IMR-90 (cell line): Measurements from ENCODE around the gene TENM4. TPM values are rescaled to one million over a fixed set of nuclear protein-coding genes. Genes with fewer than 3 reads are reported as not detected.

Experiments
- ATAC-seq: fragments of 200-7000 bp; cut with Tn5 transposase; 2 replicates; pipeline ENCODE4 v1.9.1; 2020; ENCODE audit warnings: low read depth, mild to moderate bottlenecking, moderate library complexity
- BruUV-seq: library from RNA; stranded (reverse); fragments of 400-500 nt; replicated peaks from 2 replicates; lab custom pipeline; 2021; lab: Mats Ljungman, UMichigan
- CTCF ChIA-PET: fragments of 300-600 bp; formaldehyde crosslinking; extraction: SDS; loops from one replicate; lab custom pipeline; 2021; ENCODE audit warnings: antibody characterized with exemption; lab: Yijun Ruan, JAX
- POLR2A ChIA-PET: fragments of 300-600 bp; sonication (Branson Sonifier 250); formaldehyde crosslinking; loops from one replicate; lab custom pipeline; 2022; ENCODE audit warnings: antibody characterized with exemption; ENCODE audit not compliant: unreplicated experiment; lab: Charles Lee
- DNase-seq: peaks from one replicate; pipeline ENCODE4 v3.0.0; 2013
- H2AFZ ChIP-seq: replicated peaks from 2 replicates; pipeline ENCODE3; 2013; ENCODE audit warnings: low read length, mild to moderate bottlenecking; ENCODE audit not compliant: poor library complexity
- H2AK5ac ChIP-seq: 2 replicates; pipeline ENCODE4 v1.6.1; 2013; ENCODE audit warnings: low read depth, low read length, inconsistent platforms
- H2AK9ac ChIP-seq: replicated peaks from 2 replicates; pipeline ENCODE3; 2013; ENCODE audit warnings: mild to moderate bottlenecking, low read depth, low read length, moderate library complexity; ENCODE audit not compliant: poor library complexity
- H2BK120ac ChIP-seq: 2 replicates; pipeline ENCODE4 v1.6.1; 2013; ENCODE audit warnings: low read depth, low read length, inconsistent platforms
- H2BK15ac ChIP-seq: 3 replicates; pipeline ENCODE4 v1.6.1; 2013; ENCODE audit warnings: low read depth, low read length, inconsistent platforms
- H2BK20ac ChIP-seq: 2 replicates; pipeline ENCODE4 v1.6.1; 2013; ENCODE audit warnings: low read depth, mild to moderate bottlenecking, inconsistent platforms, low read length, moderate library complexity
- H2BK5ac ChIP-seq: 2 replicates; pipeline ENCODE4 v1.6.1; 2013; ENCODE audit warnings: mild to moderate bottlenecking, low read depth, low read length, inconsistent platforms; ENCODE audit not compliant: poor library complexity, severe bottlenecking
- H3K14ac ChIP-seq: replicated peaks from 2 replicates; pipeline ENCODE4 v1.6.1; 2013; ENCODE audit warnings: low read depth, low read length, inconsistent platforms
- H3K18ac ChIP-seq: 2 replicates; pipeline ENCODE4 v1.6.1; 2013; ENCODE audit warnings: low read depth, low read length, control low read depth
- H3K23ac ChIP-seq: 2 replicates; pipeline ENCODE4 v1.6.1; 2013; ENCODE audit warnings: low read depth, low read length, inconsistent platforms
- H3K27ac ChIP-seq: 2 replicates; pipeline ENCODE4 v1.5.1; 2013; ENCODE audit warnings: mild to moderate bottlenecking, control low read depth, low read length; ENCODE audit not compliant: insufficient read depth
- H3K27me3 ChIP-seq: 2 replicates; pipeline ENCODE4 v1.6.1; 2013; ENCODE audit warnings: low read length; ENCODE audit not compliant: control insufficient read depth, insufficient read depth
- H3K36me3 ChIP-seq: 2 replicates; pipeline ENCODE4 v1.6.1; 2013; ENCODE audit warnings: low read length, mixed read lengths; ENCODE audit not compliant: control insufficient read depth, insufficient read depth
- H3K4ac ChIP-seq: 2 replicates; pipeline ENCODE4 v1.6.1; 2013; ENCODE audit warnings: low read depth, low read length, inconsistent platforms
- H3K4me1 ChIP-seq: 2 replicates; pipeline ENCODE4 v1.6.1; 2013; ENCODE audit warnings: low read length, mixed read lengths; ENCODE audit not compliant: control insufficient read depth, insufficient read depth
- H3K4me2 ChIP-seq: 2 replicates; pipeline ENCODE4 v1.6.1; 2013; ENCODE audit warnings: low read depth, mild to moderate bottlenecking, control low read depth, low read length, moderate library complexity
- H3K4me3 ChIP-seq: 2 replicates; pipeline ENCODE4 v1.5.1; 2013; ENCODE audit warnings: low read depth, mild to moderate bottlenecking, control low read depth, low read length, moderate library complexity; ENCODE audit not compliant: insufficient read depth
- H3K56ac ChIP-seq: 2 replicates; pipeline ENCODE4 v1.6.1; 2013; ENCODE audit warnings: low read length, inconsistent platforms; ENCODE audit not compliant: insufficient read depth; ENCODE audit errors: extremely low read depth
- H3K79me1 ChIP-seq, 2 experiments: 2 replicates each; pipeline ENCODE4 v1.6.1; 2013; ENCODE audit warnings: low read length in 2 of 2, inconsistent platforms in 1 of 2, low read depth in 1 of 2
- H3K9ac ChIP-seq: 2 replicates; pipeline ENCODE4 v1.6.1; 2013; ENCODE audit warnings: low read depth, low read length, control low read depth
- H3K9me1 ChIP-seq: 2 replicates; pipeline ENCODE4 v1.6.1; 2013; ENCODE audit warnings: low read length, inconsistent platforms; ENCODE audit not compliant: insufficient read depth
- H3K9me3 ChIP-seq: 2 replicates; pipeline ENCODE4 v1.6.1; 2013; ENCODE audit warnings: low read length; ENCODE audit not compliant: control insufficient read depth, insufficient read depth
- H4K20me1 ChIP-seq: 2 replicates; pipeline ENCODE4 v1.6.1; 2013; ENCODE audit warnings: low read length, inconsistent platforms; ENCODE audit not compliant: insufficient read depth
- H4K5ac ChIP-seq: 2 replicates; pipeline ENCODE4 v1.6.1; 2013; ENCODE audit warnings: mild to moderate bottlenecking, low read depth, low read length, control low read depth
- H4K8ac ChIP-seq, 2 experiments: 2 replicates each; pipeline ENCODE4 v1.6.1; 2013; ENCODE audit warnings: low read depth in 2 of 2, low read length in 2 of 2, control low read depth in 1 of 2, inconsistent platforms in 1 of 2
- H4K91ac ChIP-seq: 2 replicates; pipeline ENCODE4 v1.6.1; 2013; ENCODE audit warnings: low read depth, low read length, inconsistent platforms; ENCODE audit not compliant: insufficient read depth
- BHLHE40 ChIP-seq: fragments of 150-350 bp; IDR thresholded peaks from 2 replicates; pipeline ENCODE4 v1.6.1; 2016; ENCODE audit warnings: mild to moderate bottlenecking, low read depth, low read length
- CEBPB ChIP-seq: IDR thresholded peaks from 2 replicates; pipeline ENCODE4 v1.6.1; 2012; ENCODE audit warnings: low read depth, low read length, improper control_type of control experiment
- MXI1 ChIP-seq: IDR thresholded peaks from 2 replicates; pipeline ENCODE4 v1.6.1; 2012; ENCODE audit warnings: low read depth, mild to moderate bottlenecking, low read length, moderate library complexity, borderline replicate concordance
- NFE2L2 ChIP-seq: fragments of 150-350 bp; IDR thresholded peaks from 2 replicates; pipeline ENCODE4 v1.6.1; 2016; ENCODE audit warnings: low read depth, mild to moderate bottlenecking, low read length
- RCOR1 ChIP-seq: IDR thresholded peaks from 2 replicates; pipeline ENCODE4 v1.6.1; 2012; ENCODE audit warnings: mild to moderate bottlenecking, low read length, improper control_type of control experiment; ENCODE audit not compliant: insufficient replicate concordance
- RFX5 ChIP-seq: IDR thresholded peaks from 2 replicates; pipeline ENCODE4 v1.8.0; 2012; ENCODE audit warnings: low read depth, mild to moderate bottlenecking, low read length, moderate library complexity
- SMC3 ChIP-seq: fragments of 150-350 bp; IDR thresholded peaks from 2 replicates; pipeline ENCODE4 v1.6.1; 2016; ENCODE audit warnings: low read depth, mild to moderate bottlenecking, antibody characterized with exemption, low read length, moderate library complexity
- dilution Hi-C: fragments of 300-500 bp; cut with HindIII; formaldehyde crosslinking; loops from one replicate; pipeline ENCODE4 v1.14.3; 2018; ENCODE audit warnings: low sequenced_read_pairs; ENCODE audit not compliant: unreplicated experiment
- in situ Hi-C: fragments of 300-500 bp; cut with MboI; formaldehyde crosslinking; loops from 3 replicates; pipeline ENCODE4 v1.14.3; 2019; ENCODE audit warnings: low sequenced_read_pairs, inconsistent platforms, mixed read lengths
- intact Hi-C: fragments of 100-400 bp; cut with micrococcal nuclease; formaldehyde crosslinking; loops from 2 replicates; pipeline ENCODE4 v1.10.0; 2022
- polyA plus RNA-seq, 3 experiments: library from polyadenylated mRNA; depleted of rRNA; stranded (reverse); fragments of >200 nt; gene quantifications; 2 replicates each; pipeline ENCODE4 v1.2.3, GENCODE V29; 2012; ENCODE audit warnings: low replicate concordance in 1 of 3
- total RNA-seq: library from RNA; depleted of rRNA; stranded (reverse); fragments of >200 nt; gene quantifications from 2 replicates; pipeline ENCODE4 v1.2.3, GENCODE V29; 2012
- TF ChIP-seq, protein P1 (sequence below): fragments of 150-350 bp; IDR thresholded peaks from 2 replicates; pipeline ENCODE4 v1.6.1; 2016; ENCODE audit warnings: low read depth, mild to moderate bottlenecking, low read length, moderate library complexity, borderline replicate concordance

The TENM4 gene
- total and polyA plus RNA-seq, 2 of the 4 experiments (the other 2 are of a cell fraction), result 7.4 to 9.0 TPM

DNA sequence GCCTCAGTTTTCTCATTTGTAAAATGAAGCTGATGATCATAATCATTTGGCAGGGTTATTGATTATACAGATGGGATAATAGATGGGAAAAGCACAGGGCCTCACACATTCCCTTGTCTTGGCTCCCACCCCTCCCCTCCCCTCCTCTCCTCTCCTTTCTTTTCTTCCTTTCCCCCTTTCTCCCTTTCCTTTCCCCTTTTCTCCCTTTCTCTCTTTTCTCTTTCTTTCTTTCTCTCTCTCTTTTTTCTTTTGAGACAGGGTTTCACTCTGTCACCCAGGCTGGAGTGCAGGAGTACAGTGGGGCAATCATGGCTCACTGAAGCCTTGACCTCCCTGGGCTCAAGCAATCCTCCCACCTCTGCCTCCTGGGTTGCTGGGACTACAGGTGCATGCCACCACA lies 705.1 kb downstream of the TENM4 start:
- Histone ChIP-seq H3K9ac (no peak overlapping the region), H3K9me3 (no peaks in the 10 kb centered on the region), H3K27me3 (no peaks in the 10 kb centered on the region), H2AK9ac (no peak overlapping the region), H2AK5ac (no peak overlapping the region), H2BK15ac (no peak overlapping the region), H4K20me1 (no peaks in the 10 kb centered on the region), H3K4ac (no peak overlapping the region), H2BK120ac (no peak overlapping the region), H3K56ac (no peak overlapping the region), H4K5ac (no peak overlapping the region), H4K91ac (no peak overlapping the region), H3K4me1 (peaks cover 3% of the 10 kb centered on the region; the same call in 1 of the 2 replicates), H3K4me3 (no peak overlapping the region), H2AFZ (no peak overlapping the region), H2BK5ac (no peak overlapping the region), H3K18ac (no peak overlapping the region), H3K14ac (no peak overlapping the region), H2BK20ac (no peak overlapping the region), H3K9me1 (no peaks in the 10 kb centered on the region; the same call in 1 of the 2 replicates), H3K27ac (no peak overlapping the region), H4K8ac (no peak overlapping the region), H3K36me3 (peaks cover 2% of the 10 kb centered on the region), H3K23ac (no peak overlapping the region), H3K4me2 (no peak overlapping the region), H3K79me1 (no peaks in the 10 kb centered on the region)
- CTCF ChIA-PET, result interaction anchor here (1.3 to 1.5 kb wide), 2 partner anchors 18 to 21 kb away, joined by 4 read pairs; no protein-coding TSS in a partner anchor
- no peak for TF ChIP-seq SMC3
- no peak for TF ChIP-seq CEBPB
- no peak for TF ChIP-seq MXI1
- TF ChIP-seq, protein P1, sequence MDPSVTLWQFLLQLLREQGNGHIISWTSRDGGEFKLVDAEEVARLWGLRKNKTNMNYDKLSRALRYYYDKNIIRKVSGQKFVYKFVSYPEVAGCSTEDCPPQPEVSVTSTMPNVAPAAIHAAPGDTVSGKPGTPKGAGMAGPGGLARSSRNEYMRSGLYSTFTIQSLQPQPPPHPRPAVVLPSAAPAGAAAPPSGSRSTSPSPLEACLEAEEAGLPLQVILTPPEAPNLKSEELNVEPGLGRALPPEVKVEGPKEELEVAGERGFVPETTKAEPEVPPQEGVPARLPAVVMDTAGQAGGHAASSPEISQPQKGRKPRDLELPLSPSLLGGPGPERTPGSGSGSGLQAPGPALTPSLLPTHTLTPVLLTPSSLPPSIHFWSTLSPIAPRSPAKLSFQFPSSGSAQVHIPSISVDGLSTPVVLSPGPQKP, result no peak
- TF ChIP-seq RCOR1, result no peak
- no peak for TF ChIP-seq NFE2L2
- TF ChIP-seq RFX5, result no peak
- no peak for TF ChIP-seq BHLHE40
- DNase-seq, result no peak
- ATAC-seq, result no peak
- dilution Hi-C loops, result no loop called here
- POLR2A ChIA-PET, result no interaction called here
- no TSS peak for BruUV-seq
- intact Hi-C loops, result no loop called here
- in situ Hi-C loops, result no loop called here
